ENCODE data around the gene RALGPS1.

- TF ChIP-seq CTCF (IDR thresholded peaks at IDR 0.05) (no peak), POLR2A (IDR thresholded peaks at IDR 0.05) (no peak), EP300 (IDR thresholded peaks at IDR 0.05) (no peak), POLR2AphosphoS5 (IDR thresholded peaks at IDR 0.05) (peak in 1 of 3 donors; percentile 18)
Observed at GRCh38 chr9:127105805-127106465, 191.4 kb downstream of the RALGPS1 start.
